Adrenal gland (tissue), 12 donors: ENCODE data around the gene LMNTD1. TPM values are rescaled to one million over a fixed set of nuclear protein-coding genes. Genes with fewer than 3 reads are reported as not detected.

ENCODE experiments used
- DNase-seq, 7 donors: peaks; one replicate each; pipeline ENCODE4 v3.0.0-alpha.2; 2019 to 2020
- H3K27ac ChIP-seq, 5 donors: fragments of 200-600 bp; sonication (generic) in 4 of 5; 1 replicate in 3 of 5; 2 replicates in 2 of 5; pipeline versions ENCODE4 v1.5.1 to v1.8.0; 2016 to 2020; ENCODE audit warnings: mild to moderate bottlenecking in 1 of 5
- H3K27me3 ChIP-seq: fragments of 200-600 bp; 2 replicates; pipeline ENCODE4 v1.8.0; 2021
- H3K36me3 ChIP-seq, 2 donors: fragments of 200-600 bp; replicated peaks in 1 of 2; 1 replicate in 1 of 2; 2 replicates in 1 of 2; pipeline versions ENCODE4 v1.5.1 to v1.8.0; 2018 to 2022
- H3K4me1 ChIP-seq, 2 donors: fragments of 200-600 bp; replicated peaks in 1 of 2; 1 replicate in 1 of 2; 2 replicates in 1 of 2; pipeline versions ENCODE4 v1.5.1 to v1.8.0; 2018 to 2021
- H3K4me3 ChIP-seq, 4 donors: fragments of 200-600 bp; sonication (generic) in 3 of 4; one replicate each; pipeline ENCODE4 v1.5.1; 2016 to 2018
- H3K9me3 ChIP-seq, 3 donors: fragments of 200-600 bp; sonication (generic) in 1 of 3; replicated peaks in 1 of 3; 1 replicate in 2 of 3; 2 replicates in 1 of 3; pipeline versions ENCODE4 v1.5.1 to v1.8.0; 2016 to 2021
- POLR2A ChIP-seq, 2 donors: fragments of 450-650 bp; IDR thresholded peaks; one replicate each; pipeline ENCODE4 v1.6.1; 2017; ENCODE audit warnings: antibody characterized with exemption in 2 of 2, mild to moderate bottlenecking in 2 of 2, moderate library complexity in 1 of 2
- WGBS, 4 donors: extraction: QIAGEN DNeasy Blood & Tissue Kit in 2 of 4; methylation state at CpG; one replicate each; pipeline versions ENCODE4 v1.1.5 to v1.1.7; 2013 to 2017; 5-methylcytosine and 5-hydroxymethylcytosine counted together
- intact Hi-C, 2 donors: fragments of 100-400 bp; cut with DNase I; formaldehyde crosslinking; loops; one replicate each; pipeline versions ENCODE4 v1.14.1 to v1.15.0; 2022 to 2023
- polyA plus RNA-seq, 3 donors: library from polyadenylated mRNA; stranded (reverse); fragments of 200-250 nt in 2 of 3; fragments of 350-450 nt in 1 of 3; fragmentation: Illumina TruSeq in 1 of 3; extraction: RNeasy Lipid Tissue Mini Kit (QIAGEN cat#74804) in 1 of 3; gene quantifications; one replicate each; pipeline ENCODE4 v1.2.3, GENCODE V29; 2013 to 2014
- total RNA-seq, 9 donors: library from RNA; depleted of rRNA in 4 of 9; stranded (reverse); fragments of >200 nt in 4 of 9; fragments of 120-200 nt in 1 of 9; fragmentation: NEBNext Ultra II Directional in 1 of 9; extraction: Animal tissue kit (Norgen Biotek cat#: 25700) in 1 of 9; gene quantifications; one replicate each; pipeline versions ENCODE4 v1.1.0 to v1.2.4, GENCODE V29; 2013 to 2023
- TF ChIP-seq, protein P1 (sequence below), 6 experiments: fragments of 450-650 bp in 4 of 6; fragments of 200-600 bp in 2 of 6; sonication (generic) in 1 of 6; IDR thresholded peaks; 1 replicate in 5 of 6; 2 replicates in 1 of 6; pipeline versions ENCODE4 v1.5.1 to v1.8.0; 2016 to 2021; ENCODE audit warnings: antibody characterized with exemption in 6 of 6, mild to moderate bottlenecking in 2 of 6, moderate library complexity in 1 of 6
- donor health status: healthy with polysubstance abuse.
- donor health status: Bipolar disorder and iron deficiency.
- donor health status: DM: yes; HTN: yes; CAD: no.
- donor health status: DM: no; HTN: no; CAD: no.
- donor health status: DM: no; HTN: no; CAD: no.
- donor health status: DM: yes; HTN: yes; CAD: no.

The LMNTD1 gene
- total and polyA plus RNA-seq, 12 donors, result 0.27 to 4.9 (median 0.46) TPM; not detected in 9

DNA sequence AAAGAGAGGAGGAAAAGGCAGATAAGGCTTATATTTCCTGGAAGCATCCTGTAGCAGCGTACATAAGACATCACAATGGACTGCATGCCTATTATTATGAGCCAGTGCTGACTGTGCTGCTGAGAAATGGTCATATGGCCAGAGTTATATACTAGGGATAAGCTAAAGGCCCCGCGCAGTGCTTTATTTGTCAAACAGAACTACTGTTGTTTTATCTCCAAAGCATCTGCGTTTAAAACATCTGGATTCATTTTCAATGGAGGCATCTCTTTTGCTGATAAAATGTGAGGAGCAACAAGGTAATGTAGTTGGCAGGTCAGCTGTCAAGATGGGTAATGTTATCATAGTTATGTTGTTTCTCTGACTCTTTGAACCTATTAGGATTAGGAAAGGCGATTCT, 28.0 kb upstream of the LMNTD1 start:
- Histone ChIP-seq H3K9me3 (no peaks in the 10 kb centered on the region), H3K27ac (no peak overlapping the region), H3K27me3 (no peaks in the 10 kb centered on the region), H3K36me3 (no peaks in the 10 kb centered on the region), H3K4me1 (peaks cover 9 to 24% of the 10 kb centered on the region in 2 donors), H3K4me3 (no peak overlapping the region)
- TF ChIP-seq, protein P1, sequence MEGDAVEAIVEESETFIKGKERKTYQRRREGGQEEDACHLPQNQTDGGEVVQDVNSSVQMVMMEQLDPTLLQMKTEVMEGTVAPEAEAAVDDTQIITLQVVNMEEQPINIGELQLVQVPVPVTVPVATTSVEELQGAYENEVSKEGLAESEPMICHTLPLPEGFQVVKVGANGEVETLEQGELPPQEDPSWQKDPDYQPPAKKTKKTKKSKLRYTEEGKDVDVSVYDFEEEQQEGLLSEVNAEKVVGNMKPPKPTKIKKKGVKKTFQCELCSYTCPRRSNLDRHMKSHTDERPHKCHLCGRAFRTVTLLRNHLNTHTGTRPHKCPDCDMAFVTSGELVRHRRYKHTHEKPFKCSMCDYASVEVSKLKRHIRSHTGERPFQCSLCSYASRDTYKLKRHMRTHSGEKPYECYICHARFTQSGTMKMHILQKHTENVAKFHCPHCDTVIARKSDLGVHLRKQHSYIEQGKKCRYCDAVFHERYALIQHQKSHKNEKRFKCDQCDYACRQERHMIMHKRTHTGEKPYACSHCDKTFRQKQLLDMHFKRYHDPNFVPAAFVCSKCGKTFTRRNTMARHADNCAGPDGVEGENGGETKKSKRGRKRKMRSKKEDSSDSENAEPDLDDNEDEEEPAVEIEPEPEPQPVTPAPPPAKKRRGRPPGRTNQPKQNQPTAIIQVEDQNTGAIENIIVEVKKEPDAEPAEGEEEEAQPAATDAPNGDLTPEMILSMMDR (IDR thresholded peaks at IDR 0.05), result no peak
- no peak for TF ChIP-seq POLR2A (IDR thresholded peaks at IDR 0.05)
- intact Hi-C loops, result loop anchor here in 1 of 2 donors (10.0 kb wide), 1 partner anchor 444 kb away; no protein-coding TSS in a partner anchor
- 88 to 94% (median 90%) methylated on average over 5 of the region's 5 CpGs for WGBS, 4 donors
- DNase-seq, result no peak

DNA sequence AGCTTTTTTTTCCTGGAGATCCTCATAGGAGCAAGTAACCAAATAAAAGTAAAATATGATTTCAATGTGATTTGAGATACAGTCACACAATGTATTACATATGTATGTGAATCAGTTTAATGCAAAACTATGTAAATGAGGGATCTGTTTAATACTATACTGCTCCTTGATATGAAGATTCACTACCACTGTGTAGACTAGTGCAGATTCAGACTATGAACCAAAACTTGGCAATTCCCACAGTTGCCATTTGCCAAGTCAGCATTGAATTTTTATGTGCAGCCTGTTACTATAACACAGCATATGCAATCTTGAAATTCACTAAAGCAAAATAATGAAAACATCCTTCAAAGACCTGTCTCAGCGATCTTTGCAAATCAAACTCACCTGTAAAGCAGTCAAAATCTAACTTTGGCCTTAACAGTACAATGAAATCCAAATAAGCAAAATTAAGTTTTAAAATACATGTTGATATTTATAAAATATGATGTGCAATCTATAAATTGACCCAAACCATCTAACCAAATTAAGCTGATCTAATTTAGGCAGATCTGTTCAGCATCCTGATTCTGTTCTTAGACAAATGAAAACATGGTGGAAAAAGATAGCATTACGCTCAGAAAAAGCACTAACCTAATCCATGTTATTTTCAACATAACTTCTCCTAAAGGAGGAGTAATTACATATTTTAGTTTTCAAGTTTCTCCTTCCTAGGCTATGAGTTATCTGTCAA, 25.5 kb upstream of the LMNTD1 start:
- no peak for TF ChIP-seq POLR2A (IDR thresholded peaks at IDR 0.05)
- TF ChIP-seq, protein P1 (IDR thresholded peaks at IDR 0.05), result no peak
- no peaks in the 10 kb centered on the region for H3K36me3 ChIP-seq
- peaks cover 0 to 4% of the 10 kb centered on the region in 2 donors for H3K4me1 ChIP-seq
- H3K4me3 ChIP-seq, result no peak overlapping the region
- 84 to 93% (median 89%) methylated on average over 2 of the region's 2 CpGs for WGBS, 4 donors
- no peak for DNase-seq
- H3K27me3 ChIP-seq, result no peaks in the 10 kb centered on the region
- H3K9me3 ChIP-seq, result no peaks in the 10 kb centered on the region
- intact Hi-C loops, result no loop called here
- H3K27ac ChIP-seq, result no peak overlapping the region

DNA sequence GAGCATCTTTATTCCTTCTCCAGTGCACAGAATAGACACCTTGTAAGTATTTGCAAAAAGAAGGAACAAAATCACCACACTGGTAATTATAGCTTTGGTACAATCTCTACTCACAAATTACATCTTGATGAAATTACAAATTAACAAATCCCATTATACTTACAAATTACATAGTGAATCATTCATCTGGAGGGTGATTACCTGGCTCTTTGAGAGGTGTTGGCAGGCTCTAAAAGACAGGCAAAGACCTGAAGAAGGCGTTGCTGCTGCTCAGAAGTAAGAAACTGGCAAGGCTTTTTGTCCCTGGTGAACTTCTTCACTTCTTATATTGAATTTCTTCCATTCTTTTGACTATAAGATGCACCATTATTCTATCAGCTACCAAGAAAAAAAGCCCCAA, 21.7 kb upstream of the LMNTD1 start:
- H3K36me3 ChIP-seq, result no peaks in the 10 kb centered on the region
- no peak overlapping the region for H3K27ac ChIP-seq
- no peaks in the 10 kb centered on the region for H3K4me1 ChIP-seq
- 75 to 89% (median 82%) methylated on average over 1 of the region's 1 CpG for WGBS, 4 donors
- no peaks in the 10 kb centered on the region for H3K9me3 ChIP-seq
- intact Hi-C loops, result no loop called here
- DNase-seq, result no peak
- TF ChIP-seq, protein P1 (IDR thresholded peaks at IDR 0.05), result no peak
- no peak for TF ChIP-seq POLR2A (IDR thresholded peaks at IDR 0.05)
- H3K27me3 ChIP-seq, result no peaks in the 10 kb centered on the region
- no peak overlapping the region for H3K4me3 ChIP-seq

DNA sequence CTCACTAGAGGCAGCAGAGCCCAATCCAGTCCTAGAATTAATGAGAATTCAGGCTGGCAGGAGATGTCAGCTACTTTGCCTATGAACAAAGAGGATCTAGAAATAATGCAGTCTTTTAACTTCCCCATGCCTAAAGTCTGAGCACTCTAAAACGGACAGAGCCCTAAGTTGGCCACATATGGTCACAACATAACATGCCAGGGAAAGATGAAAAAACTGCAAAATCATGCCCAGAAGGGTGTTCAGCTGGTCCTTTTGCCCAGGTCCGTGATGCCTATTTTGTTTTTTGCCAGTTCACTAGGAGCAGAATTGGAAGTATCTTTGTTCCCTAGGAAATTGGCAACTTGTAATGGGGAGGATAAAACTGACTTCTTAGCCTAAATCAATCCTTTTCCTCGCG, 20.3 kb upstream of the LMNTD1 start:
- intact Hi-C loops, result no loop called here
- Histone ChIP-seq H3K27me3 (no peaks in the 10 kb centered on the region), H3K27ac (no peak overlapping the region), H3K9me3 (no peaks in the 10 kb centered on the region), H3K4me1 (no peaks in the 10 kb centered on the region), H3K36me3 (no peaks in the 10 kb centered on the region), H3K4me3 (no peak overlapping the region)
- 80 to 86% (median 83%) methylated on average over 4 of the region's 4 CpGs for WGBS, 4 donors
- TF ChIP-seq POLR2A (IDR thresholded peaks at IDR 0.05), result no peak
- TF ChIP-seq, protein P1 (IDR thresholded peaks at IDR 0.05), result no peak
- DNase-seq, result no peak
